T47D (cell line): ENCODE results near the gene RAB35.

Experiments
- DNase-seq, 2 experiments: peaks; one replicate each; pipeline versions ENCODE4 v3.0.0 to v3.0.0-alpha.2; 2011 to 2012; ENCODE audit warnings: low read depth in 1 of 2, low spot score in 1 of 2
- JUND ChIP-seq: IDR thresholded peaks from 2 replicates; pipeline ENCODE4 v1.6.1; 2012; ENCODE audit warnings: low read depth
- in situ Hi-C: cut with HindIII; loops from 2 replicates; pipeline ENCODE4 v1.10.0; 2016; ENCODE audit warnings: low sequenced_read_pairs, low pct_unique_long_range_greater_than_20kb

RAB35 gene

GRCh38 chr12:120110550-120111501 is 5.7 kb downstream of the RAB35 start:
- TF ChIP-seq JUND: no peak
- in situ Hi-C loops: no loop called here
- no peak for DNase-seq

- TF ChIP-seq JUND: no peak
- DNase-seq: peak in 1 of 2 experiments; percentile 78
- in situ Hi-C loops: no loop called here
Observed at GRCh38 chr12:120109570-120110267, 6.8 kb downstream of the RAB35 start.

GRCh38 chr12:120106151-120106550 is 10.4 kb downstream of the RAB35 start:
- no peak for TF ChIP-seq JUND
- in situ Hi-C loops: no loop called here
- DNase-seq: no peak

GRCh38 chr12:120103371-120103770 is 13.2 kb downstream of the RAB35 start:
- TF ChIP-seq JUND: no peak
- in situ Hi-C loops: no loop called here
- DNase-seq: no peak

- no peak for TF ChIP-seq JUND
- no peak for DNase-seq
- in situ Hi-C loops: no loop called here
Observed at GRCh38 chr12:120103044-120103338, 13.6 kb downstream of the RAB35 start.

- TF ChIP-seq JUND: no peak
- in situ Hi-C loops: no loop called here
Observed at GRCh38 chr12:120102189-120103043, 14.1 kb downstream of the RAB35 start.

GRCh38 chr12:120101617-120102016 is 14.9 kb downstream of the RAB35 start:
- DNase-seq: peak in 1 of 2 experiments; percentile 71
- in situ Hi-C loops: no loop called here

More at GRCh38 chr12:120102189-120103043, 14.1 kb downstream of the RAB35 start:
- DNase-seq: no peak

GRCh38 chr12:120101182-120101581 is 15.4 kb downstream of the RAB35 start:
- in situ Hi-C loops: no loop called here
- no peak for DNase-seq
- TF ChIP-seq JUND: no peak

More at GRCh38 chr12:120101617-120102016, 14.9 kb downstream of the RAB35 start:
- TF ChIP-seq JUND: no peak

GRCh38 chr12:120100630-120101029 is 15.9 kb downstream of the RAB35 start:
- no peak for DNase-seq
- TF ChIP-seq JUND: no peak
- in situ Hi-C loops: no loop called here

GRCh38 chr12:120099738-120100137 is 16.8 kb downstream of the RAB35 start:
- TF ChIP-seq JUND: no peak
- in situ Hi-C loops: no loop called here
- no peak for DNase-seq

GRCh38 chr12:120098756-120099470 is 17.6 kb downstream of the RAB35 start:
- in situ Hi-C loops: no loop called here
- no peak for TF ChIP-seq JUND
- DNase-seq: no peak

GRCh38 chr12:120096671-120097202 is 19.8 kb downstream of the RAB35 start:
- TF ChIP-seq JUND: no peak
- DNase-seq: no peak
- in situ Hi-C loops: no loop called here
